Stimulated activated CD4-positive, alpha-beta T cell treated with anti-CD3 and anti-CD28 coated beads, TNF-alpha, amount 100 ng/mL, for 1 hour (primary cell): Measurements from ENCODE around the gene POU2AF2.
"Not testable (repeated sequence)": the region's sequence is repeated elsewhere in the genome, so short reads cannot be mapped to it uniquely, and the experiment has no call there.

Source experiments
- DNase-seq, 3 donors: peaks; one replicate each; pipeline ENCODE4 v3.0.0-alpha.2; 2020; ENCODE audit warnings: low read depth in 3 of 3, low spot score in 1 of 3

Gene POU2AF2

DNA sequence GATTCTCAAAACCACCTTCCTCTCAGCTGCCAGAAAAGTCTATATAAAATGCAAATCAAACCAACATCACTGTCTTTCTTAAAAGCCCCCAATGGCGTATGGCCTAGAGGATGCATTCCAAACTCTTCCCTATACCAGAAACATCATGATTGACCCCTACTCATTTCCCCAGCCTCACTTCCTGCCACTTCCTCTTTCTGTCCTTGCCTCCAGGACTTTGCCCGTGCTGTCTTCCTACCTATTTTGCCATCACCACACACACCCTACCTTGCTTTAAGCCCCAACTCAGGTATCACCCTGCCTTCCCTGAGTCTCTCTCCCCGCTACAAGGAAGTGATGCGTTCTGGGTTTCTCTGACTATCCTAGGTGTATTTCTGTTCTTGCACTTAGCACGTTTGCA, 8.1 kb downstream of the POU2AF2 start:
- DNase-seq, result no peak

DNA sequence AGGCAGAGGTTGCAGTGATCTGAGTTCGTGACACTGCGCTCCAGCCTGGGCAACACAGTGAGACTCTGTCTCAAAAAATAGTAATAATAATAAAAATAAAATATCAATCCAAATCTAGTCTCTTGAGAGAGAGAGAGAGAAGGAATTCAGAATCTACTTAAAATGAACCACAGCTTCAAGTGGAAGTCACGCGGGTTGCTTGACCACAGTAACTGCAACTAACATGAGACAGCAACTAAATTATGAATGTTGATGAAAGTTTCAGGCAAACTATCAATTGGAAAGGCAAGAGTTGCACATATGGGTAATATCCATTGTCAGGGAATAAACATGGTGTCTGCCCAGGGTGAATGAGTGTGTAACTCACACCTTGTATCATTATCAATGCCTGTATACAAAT, 12.5 kb downstream of the POU2AF2 start:
- no peak for DNase-seq

DNA sequence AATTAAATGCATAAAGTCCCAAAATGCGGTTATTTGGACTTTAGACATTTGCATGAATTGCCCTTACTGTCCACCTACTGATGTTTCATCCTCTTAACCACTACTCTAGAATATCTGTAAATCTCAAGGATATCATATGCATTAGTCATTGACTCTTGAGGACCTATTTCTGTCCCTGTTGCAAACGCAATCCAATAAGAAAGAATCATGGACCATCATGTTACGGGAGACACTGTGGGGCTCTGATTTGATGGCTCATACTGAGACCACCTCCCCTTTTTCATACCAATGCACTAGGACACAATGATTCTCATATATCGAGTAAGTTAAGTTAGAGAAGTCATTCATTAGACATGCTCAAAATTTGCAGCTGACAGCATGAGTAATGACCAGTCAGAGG, 14.4 kb downstream of the POU2AF2 start:
- DNase-seq, result no peak

DNA sequence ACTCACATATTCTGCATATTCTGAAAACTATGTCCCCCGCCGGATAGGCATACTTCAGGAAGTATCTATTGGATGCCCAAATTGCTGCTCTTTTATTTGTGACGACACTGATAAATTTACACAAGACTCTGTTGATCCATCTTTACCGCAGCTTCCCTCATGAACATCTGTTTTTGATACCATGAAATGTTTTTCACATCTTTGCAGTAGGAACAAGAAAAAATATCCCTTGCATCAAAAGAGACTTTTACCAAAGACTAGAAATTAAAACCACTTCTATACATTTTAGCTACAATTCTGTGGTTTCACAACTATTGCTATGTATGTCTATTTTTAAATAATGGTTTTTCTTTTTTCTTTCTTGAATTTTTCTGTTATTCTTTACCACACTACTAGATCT, 15.3 kb downstream of the POU2AF2 start:
- DNase-seq, result no peak

DNA sequence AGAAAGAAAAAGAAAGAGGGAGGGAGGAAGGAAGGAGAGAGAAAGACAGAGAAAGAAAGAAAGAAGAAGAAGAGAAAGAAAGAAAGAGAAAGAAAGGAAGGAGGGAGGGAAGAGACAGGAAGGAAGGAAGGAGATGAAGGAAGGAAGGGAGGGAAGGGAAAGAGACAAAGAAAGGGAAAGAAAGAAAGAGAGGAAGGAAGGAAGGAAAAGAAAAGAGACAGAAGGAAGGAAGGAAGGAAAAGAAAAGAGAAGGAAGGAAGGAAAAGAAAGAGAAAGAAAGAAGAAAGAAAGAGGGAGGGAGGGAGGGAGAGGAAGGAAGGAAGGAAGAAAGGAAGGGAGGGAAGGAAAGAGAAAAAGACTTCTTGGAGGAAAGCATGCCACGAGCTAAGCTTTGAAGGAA, 19.1 kb downstream of the POU2AF2 start:
- no peak for DNase-seq

DNA sequence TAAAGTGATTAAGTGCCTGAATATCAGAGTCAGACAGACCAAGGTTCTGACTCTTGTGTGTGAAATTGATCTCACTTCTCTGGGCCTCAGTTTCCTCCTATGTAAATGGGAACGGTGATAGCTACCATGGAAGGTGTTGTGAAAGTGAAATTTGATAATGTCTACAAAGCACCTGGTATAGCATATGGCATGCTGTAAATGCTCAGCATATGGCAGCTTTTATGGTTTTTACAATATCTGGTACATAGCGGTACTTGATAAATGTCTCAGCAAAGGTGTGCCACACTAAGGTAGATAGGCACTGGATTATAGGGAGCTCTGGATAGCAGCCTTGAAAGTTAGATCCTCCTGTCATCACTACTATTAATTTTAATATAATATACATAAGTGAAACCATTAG, 19.9 kb downstream of the POU2AF2 start:
- no peak for DNase-seq

DNA sequence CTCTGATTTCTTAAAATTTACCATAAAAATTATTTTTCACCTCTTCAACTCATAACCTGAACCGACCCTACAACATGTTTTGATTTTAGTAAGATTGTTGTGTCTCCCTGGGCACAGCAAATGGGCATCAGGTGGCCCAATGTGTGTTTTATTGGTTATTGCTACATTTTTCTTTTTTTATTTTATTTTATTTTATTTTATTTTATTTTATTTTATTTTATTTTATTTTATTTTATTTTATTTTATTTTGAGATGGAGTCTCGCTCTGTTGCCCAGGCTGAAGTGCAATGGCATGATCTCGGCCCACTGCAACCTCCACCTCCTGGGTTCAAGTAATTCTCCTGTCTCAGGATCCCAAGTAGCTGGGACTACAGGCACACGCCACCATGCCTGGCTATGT, 22.8 kb downstream of the POU2AF2 start:
- DNase-seq, result not testable (repeated sequence)

DNA sequence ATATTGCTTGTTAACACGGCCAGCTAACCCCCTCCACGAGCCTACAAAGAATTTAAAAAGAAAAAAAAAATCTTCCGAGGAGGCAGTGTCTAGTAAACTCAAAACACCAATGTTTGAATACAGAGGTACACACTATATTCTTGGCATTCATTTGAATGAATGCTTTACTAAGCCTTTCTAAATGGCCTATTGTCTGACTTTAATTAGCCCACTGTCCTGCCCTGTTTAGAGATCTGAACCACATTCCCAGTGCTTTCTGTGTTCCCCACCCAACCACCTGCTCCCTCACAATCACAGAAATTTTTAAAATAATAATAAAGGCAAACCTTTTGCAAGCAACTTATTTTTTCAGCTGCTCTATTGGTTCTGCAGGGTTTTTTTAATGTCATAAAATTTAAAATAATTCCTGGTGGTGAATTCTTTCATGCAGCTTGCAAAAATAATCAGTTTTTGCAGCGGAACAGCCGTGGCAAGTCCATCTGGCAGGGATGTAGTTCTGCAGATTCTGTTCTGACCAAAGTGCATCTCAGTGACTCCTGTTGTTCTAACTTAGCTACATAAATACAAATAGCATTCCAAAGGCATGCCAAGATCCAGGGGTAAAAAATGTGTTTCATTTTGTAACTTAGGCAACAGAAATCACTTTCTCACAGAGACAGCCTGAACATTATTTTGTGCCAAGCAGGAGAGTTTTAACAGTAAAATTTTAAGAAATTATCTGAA, 23.8 kb downstream of the POU2AF2 start:
- no peak for DNase-seq

DNA sequence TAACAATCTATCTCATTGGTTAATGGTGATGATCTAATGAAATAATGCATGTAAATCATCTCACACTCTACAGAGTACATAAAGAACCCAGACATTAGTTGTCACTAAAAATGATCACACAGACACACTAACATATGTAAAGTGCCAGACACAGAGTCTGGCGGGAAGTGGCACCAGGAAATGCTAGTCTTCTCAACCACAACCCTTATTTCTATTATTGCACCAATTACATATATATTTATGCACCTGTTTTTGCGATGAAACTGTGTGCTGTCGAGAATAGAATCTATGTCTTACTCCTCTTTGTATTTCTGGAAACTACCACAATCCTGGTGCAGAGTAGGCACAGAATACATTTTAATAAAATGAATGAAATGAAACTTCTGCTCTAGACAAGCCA, 26.9 kb downstream of the POU2AF2 start:
- DNase-seq, result no peak

DNA sequence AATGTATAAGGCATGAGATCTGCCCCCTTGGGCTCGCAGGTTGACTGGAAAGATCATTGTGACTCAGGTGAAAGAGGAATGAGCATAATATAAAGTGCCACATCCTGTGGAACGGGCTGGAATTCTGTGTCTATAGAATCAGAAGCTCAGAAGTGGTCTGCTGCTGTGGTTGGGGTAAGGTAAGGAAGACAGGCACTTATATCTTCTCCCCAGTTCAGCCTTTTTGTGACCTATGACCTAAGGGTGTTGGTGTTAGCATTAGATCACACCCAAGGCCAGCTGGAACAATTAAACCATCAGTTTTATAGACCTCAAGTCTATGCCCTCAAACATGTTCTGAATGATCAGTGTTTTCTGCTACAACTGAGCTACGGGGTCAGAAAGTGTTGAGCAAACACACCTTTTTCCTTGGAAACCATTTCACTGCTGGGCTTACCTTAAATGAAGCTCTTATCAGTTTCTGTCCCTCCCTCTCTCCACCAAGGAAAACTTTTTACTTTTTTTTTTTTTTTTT, 37.1 kb downstream of the POU2AF2 start:
- no peak for DNase-seq

DNA sequence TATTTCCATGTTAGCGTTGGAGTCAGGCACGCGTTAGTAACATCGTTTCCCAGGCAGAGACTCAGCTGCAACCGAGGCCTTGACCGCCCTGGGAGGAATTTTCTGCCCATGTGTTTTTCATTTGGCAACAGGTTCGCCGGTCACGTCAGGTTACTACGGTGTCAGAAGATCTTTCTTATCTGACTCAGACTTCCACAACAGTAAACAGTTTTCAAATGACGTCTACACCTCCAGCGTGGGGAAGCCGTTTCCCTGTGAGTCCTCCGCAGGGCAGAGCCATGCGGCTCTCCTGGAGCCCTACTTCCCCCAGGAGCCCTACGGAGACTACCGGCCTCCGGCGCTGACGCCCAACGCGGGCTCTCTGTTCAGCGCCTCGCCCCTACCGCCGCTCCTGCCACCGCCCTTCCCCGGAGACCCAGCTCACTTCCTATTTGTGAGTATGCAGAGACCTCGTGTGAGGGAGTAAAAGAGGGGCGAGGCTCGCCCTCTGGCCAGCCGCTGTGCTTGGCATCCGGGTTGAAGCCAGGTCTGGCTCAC, 38.5 kb downstream of the POU2AF2 start:
- DNase-seq, result no peak

DNA sequence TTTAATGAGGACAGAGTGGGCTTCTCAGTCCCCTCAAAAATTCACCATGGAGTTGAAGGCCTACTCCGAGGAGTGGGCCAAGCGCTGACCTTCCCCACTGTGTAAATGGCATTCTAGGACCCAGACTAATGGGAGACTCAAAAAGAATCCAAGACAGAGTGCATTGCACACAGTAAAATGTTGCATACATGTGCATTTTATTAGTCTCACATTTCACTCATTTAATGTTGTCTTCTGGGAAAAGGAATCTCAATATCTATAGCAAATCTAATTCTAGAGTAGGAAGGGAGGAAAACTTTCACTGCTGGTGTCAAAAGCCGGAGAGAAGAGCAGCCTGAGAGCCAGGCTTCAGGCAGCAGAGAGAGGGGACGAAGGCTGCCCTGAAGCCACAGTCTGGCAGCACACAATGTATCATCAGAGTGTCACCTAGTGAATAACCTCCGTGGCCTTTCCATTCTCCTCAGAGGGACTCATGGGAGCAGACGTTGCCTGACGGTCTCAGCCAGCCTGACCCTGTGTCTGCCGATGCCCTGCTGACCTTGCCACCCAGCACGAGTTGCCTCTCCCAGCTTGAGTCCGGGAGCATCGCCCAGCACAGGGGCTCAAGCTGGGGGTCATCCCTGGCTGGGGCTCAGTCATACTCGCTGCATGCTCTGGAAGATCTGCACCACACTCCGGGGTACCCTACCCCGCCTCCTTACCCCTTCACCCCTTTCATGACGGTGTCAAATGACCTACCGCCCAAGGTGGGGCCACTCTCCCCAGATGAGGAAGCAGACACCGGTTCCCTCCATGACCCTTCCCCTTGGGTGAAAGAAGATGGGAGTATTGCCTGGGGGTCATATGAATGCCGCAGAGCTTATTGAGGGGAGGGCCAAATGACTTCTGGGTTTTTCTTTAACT, 39.9 kb downstream of the POU2AF2 start:
- DNase-seq, result no peak

DNA sequence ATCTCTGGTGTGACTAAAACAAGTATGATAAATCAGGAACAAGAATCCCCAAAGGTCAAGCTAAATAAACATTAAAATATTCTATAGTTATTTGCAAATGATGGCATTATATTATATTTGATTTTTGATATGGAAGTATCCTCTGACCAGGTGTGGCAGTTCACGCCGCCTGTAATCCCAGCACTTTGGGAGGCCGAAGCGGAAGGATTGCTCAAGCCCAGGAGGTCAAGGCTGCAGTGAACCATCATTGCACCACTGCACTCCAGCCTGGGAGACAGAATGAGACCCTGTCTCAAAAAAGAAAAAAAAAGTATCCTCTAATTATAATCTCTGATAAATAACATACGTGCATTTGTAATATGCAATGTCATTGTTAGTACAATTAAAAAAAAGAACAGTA, 46.2 kb downstream of the POU2AF2 start:
- DNase-seq, result no peak

DNA sequence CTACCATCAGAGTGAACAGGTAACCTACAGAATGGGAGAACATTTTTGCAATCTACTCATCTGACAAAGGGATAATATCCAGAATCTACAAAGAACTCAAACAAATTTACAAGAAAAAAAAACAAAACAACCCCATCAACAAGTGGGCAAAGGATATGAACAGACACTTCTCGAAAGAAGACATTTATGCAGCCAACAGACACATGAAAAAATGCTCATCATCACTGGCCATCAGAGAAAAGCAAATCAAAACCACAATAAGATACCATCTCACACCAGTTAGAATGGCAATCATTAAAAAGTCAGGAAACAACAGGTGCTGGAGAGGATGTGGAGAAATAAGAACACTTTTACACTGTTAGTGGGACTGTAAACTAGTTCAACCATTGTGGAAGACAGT, 46.9 kb downstream of the POU2AF2 start:
- DNase-seq, result not testable (repeated sequence)

DNA sequence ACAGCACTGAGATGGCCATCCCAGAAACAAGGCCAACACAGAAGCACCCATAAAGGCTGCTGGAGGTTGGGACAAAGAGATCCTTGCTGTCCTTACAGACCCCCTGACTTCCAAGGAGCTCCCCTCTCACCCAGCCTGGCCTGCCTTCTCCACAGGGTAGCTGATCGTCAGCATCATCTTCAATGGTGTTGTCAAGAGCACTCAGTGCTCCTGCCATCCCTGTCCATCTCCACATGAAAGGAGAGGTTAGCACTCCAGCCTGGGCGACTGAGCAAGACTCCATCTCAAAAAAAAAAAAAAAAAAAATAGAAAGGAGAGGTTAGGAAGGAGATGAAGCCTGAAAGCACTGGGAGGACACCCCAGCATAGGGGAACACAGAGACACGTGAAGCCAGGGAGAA, 50.7 kb downstream of the POU2AF2 start:
- DNase-seq, result no peak

DNA sequence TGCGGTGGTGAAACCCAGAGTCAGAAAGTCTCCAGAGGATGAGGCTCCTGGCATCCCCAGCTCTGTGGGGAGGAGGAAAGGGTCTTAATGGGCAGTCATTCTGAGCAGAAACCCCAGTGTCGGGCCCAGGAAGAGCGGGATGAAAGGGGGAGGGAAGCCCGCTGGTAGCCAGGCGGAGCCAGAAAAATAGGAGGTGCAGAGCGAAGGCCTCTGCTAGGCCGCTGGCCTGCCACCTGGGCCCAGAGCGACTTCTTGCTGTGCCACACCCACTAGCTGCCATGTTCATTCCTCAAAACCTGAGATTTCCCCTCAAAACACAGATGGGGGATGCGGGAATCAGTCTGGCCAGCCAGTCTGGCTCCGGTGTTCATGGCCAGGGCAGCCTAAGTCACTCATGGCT, 52.2 kb downstream of the POU2AF2 start:
- DNase-seq, result no peak

DNA sequence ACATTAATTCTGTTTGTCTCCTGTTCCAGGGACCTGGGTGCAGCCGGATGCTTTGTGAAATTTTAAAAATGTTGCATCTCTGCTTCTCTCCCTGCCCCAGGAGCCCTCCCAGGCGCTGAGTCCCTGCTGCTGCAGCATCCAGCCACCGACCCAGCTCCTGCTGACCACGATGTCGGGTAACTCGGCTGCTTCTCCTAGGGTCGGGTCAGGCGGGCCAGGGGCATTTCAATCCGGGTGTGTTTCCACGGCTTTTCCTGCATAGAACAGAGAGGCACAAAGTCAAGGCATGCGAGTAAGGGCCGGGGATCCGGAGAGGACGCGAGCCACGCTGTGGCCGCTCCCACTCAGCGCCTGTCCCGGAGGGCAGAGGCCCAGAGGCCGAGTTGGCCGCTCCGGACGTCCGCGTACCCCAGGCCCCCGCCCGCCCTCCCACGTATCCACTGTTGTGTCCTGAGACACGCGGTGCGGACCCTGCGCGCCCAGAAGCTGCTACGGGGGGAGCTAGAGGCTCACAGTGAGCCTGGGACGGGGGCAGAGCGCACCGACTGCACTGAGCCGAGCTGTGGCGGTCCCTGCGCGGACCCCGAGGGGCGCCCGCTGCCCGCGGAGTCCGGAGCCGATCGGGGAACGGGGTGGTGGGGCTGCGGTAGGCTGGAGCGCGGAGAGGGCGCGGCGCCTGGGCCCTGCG, 53.0 kb downstream of the POU2AF2 start, which contains the start of gene POU2AF3:
Gene POU2AF3, plus strand, starts transcription at position 134 of the 688 bp plus-strand sequence. Its CDS starts 36 bp downstream, at position 170.
- no peak for DNase-seq

DNA sequence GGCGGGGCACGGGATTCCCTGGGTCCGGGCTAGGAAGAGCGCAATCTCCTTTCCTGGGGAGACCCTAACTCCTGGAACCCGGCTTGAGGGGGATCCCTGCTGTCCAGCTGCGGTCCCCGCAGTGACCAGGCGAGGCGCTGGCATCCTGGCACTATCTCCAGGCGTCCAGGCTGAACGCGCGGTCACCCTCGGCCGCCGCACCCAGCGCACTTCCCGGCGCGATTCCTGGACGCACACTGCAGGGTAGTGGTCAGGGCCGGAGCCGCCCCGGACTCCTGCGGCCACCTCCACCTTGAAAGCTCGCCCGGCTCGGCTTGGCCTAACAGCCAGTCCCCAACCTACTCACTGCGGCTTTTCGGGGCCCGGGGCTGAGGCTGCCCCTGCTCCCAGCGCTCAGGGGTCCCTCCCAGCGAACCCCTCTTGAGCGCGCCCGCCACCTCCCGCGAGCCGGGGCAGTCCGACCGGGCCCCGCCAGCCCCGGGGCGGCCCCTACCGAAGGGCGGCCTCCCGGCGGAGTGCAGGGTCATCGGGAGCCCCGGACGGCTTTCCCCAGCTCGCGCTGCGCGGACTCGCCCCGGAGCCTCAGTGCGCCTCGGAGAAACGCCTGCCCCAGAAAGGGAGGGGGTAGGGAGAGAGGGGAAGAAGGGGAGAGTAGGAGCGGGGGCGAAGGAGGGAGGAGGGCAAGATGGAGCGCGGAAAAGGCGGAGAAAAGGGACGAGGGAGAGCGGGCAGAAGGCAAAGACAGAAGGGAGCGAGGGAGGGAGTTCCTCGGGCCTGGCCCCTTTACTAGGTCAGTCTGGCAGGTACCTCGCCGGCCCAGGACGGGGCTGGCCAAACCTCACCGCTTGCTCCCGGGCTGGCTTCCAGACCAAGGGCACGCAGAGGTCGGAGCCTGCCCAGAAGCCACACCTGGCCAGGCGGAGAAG, 53.8 kb downstream of the POU2AF2 start:
- DNase-seq, result no peak

DNA sequence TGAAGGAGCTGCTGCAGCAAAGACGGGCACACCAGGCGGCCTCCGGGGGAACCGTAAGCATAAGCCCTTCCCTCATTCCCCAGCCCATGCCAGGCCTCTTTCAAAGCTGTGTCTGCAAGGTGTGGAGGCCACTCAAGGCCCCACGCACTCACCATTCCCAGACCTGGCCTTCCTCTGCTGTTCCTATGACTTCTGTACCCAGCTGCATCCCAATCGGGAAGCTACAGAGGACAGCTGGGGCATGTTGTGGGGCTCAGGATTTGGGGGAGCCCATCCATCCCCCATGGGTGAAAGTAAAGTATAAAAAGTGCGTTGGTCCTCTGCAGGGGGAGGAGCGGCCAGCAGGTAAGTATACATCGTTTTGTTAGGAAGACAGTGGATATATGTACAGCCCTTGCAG, 55.0 kb downstream of the POU2AF2 start:
- DNase-seq, result no peak
